H9 (cell line): ENCODE data around the gene NPHP4. TPM values are rescaled to one million over a fixed set of nuclear protein-coding genes. Genes with fewer than 3 reads are reported as not detected.

Experiments used
- DNase-seq: peaks from one replicate; pipeline ENCODE4 v3.0.0-alpha.2; 2017
- H2AFZ ChIP-seq: one replicate; pipeline ENCODE4 v1.6.1; 2013; ENCODE audit warnings: mild to moderate bottlenecking, low read length, control low read depth, moderate library complexity
- H2AK5ac ChIP-seq: 2 replicates; pipeline ENCODE4 v1.6.1; 2013; ENCODE audit warnings: low read length, control low read depth, mixed read lengths; ENCODE audit not compliant: insufficient read length
- H2BK120ac ChIP-seq: one replicate; pipeline ENCODE4 v1.6.1; 2013; ENCODE audit warnings: low read depth, mild to moderate bottlenecking, low read length, control low read depth, inconsistent platforms; ENCODE audit not compliant: poor library complexity, severe bottlenecking
- H2BK12ac ChIP-seq: 2 replicates; pipeline ENCODE4 v1.6.1; 2013; ENCODE audit warnings: low read length, control low read depth, mixed read lengths, low read depth; ENCODE audit not compliant: insufficient read length
- H2BK15ac ChIP-seq: 2 replicates; pipeline ENCODE4 v1.6.1; 2013; ENCODE audit warnings: low read depth, low read length, control low read depth
- H2BK20ac ChIP-seq: one replicate; pipeline ENCODE4 v1.6.1; 2013; ENCODE audit warnings: low read depth, mild to moderate bottlenecking, low read length, control low read depth, inconsistent platforms; ENCODE audit not compliant: poor library complexity, severe bottlenecking
- H2BK5ac ChIP-seq: 2 replicates; pipeline ENCODE4 v1.6.1; 2013; ENCODE audit warnings: low read length, control low read depth, mixed read lengths; ENCODE audit not compliant: insufficient read length
- H3K14ac ChIP-seq: 2 replicates; pipeline ENCODE4 v1.6.1; 2013; ENCODE audit warnings: low read length, control low read depth; ENCODE audit not compliant: insufficient read depth
- H3K18ac ChIP-seq: 2 replicates; pipeline ENCODE4 v1.6.1; 2013; ENCODE audit warnings: low read depth, mild to moderate bottlenecking, mixed read lengths, low read length, control low read depth; ENCODE audit not compliant: insufficient read length
- H3K23ac ChIP-seq: 2 replicates; pipeline ENCODE4 v1.6.1; 2013; ENCODE audit warnings: low read length, control low read depth, mixed read lengths, low read depth; ENCODE audit not compliant: insufficient read length
- H3K23me2 ChIP-seq: 2 replicates; pipeline ENCODE4 v1.6.1; 2013; ENCODE audit warnings: low read depth, mild to moderate bottlenecking, mixed read lengths, low read length, control low read depth; ENCODE audit not compliant: insufficient read length, poor library complexity, severe bottlenecking
- H3K27ac ChIP-seq: 2 replicates; pipeline ENCODE4 v1.5.1; 2013; ENCODE audit warnings: low read length, control low read depth, mixed read lengths, low read depth; ENCODE audit not compliant: insufficient read length
- H3K27me3 ChIP-seq: 2 replicates; pipeline ENCODE4 v1.6.1; 2013; ENCODE audit warnings: low read length, control low read depth, inconsistent platforms; ENCODE audit not compliant: insufficient read depth
- H3K4ac ChIP-seq: 2 replicates; pipeline ENCODE4 v1.6.1; 2013; ENCODE audit warnings: low read depth, mild to moderate bottlenecking, control low read depth, inconsistent platforms, low read length, moderate library complexity
- H3K4me1 ChIP-seq: 2 replicates; pipeline ENCODE4 v1.6.1; 2013; ENCODE audit warnings: low read length, control low read depth, inconsistent platforms; ENCODE audit not compliant: insufficient read depth
- H3K4me2 ChIP-seq: 2 replicates; pipeline ENCODE4 v1.6.1; 2013; ENCODE audit warnings: low read length, control low read depth, mixed read lengths; ENCODE audit not compliant: insufficient read length, insufficient read depth
- H3K56ac ChIP-seq: 2 replicates; pipeline ENCODE4 v1.6.1; 2013; ENCODE audit warnings: low read depth, mild to moderate bottlenecking, mixed read lengths, low read length, control low read depth; ENCODE audit not compliant: insufficient read length
- H3K79me1 ChIP-seq: 2 replicates; pipeline ENCODE4 v1.6.1; 2013; ENCODE audit warnings: low read depth, mild to moderate bottlenecking, moderate library complexity, low read length, control low read depth, inconsistent platforms; ENCODE audit not compliant: insufficient read depth, poor library complexity, severe bottlenecking
- H3K79me2 ChIP-seq: 2 replicates; pipeline ENCODE4 v1.6.1; 2013; ENCODE audit warnings: low read length, control low read depth, inconsistent platforms; ENCODE audit not compliant: insufficient read depth
- H3K9ac ChIP-seq: 2 replicates; pipeline ENCODE4 v1.6.1; 2013; ENCODE audit warnings: low read length, control low read depth, mixed read lengths; ENCODE audit not compliant: insufficient read length; ENCODE audit errors: extremely low read depth
- H3K9me3 ChIP-seq: one replicate; pipeline ENCODE4 v1.6.1; 2013; ENCODE audit warnings: low read depth, low read length, inconsistent platforms; ENCODE audit not compliant: control insufficient read depth
- H3T11ph ChIP-seq: one replicate; pipeline ENCODE4 v1.6.1; 2013; ENCODE audit warnings: mild to moderate bottlenecking, low read length, control low read depth, inconsistent platforms
- H4K20me1 ChIP-seq: one replicate; pipeline ENCODE4 v1.6.1; 2013; ENCODE audit not compliant: control insufficient read depth, insufficient read length, insufficient read depth
- H4K5ac ChIP-seq: 2 replicates; pipeline ENCODE4 v1.6.1; 2013; ENCODE audit warnings: low read depth, mild to moderate bottlenecking, mixed read lengths, low read length, control low read depth; ENCODE audit not compliant: insufficient read length
- H4K8ac ChIP-seq: replicated peaks from 2 replicates; pipeline ENCODE4 v1.6.1; 2013; ENCODE audit warnings: low read length, control low read depth, mixed read lengths, low read depth; ENCODE audit not compliant: insufficient read length
- H4K91ac ChIP-seq: 2 replicates; pipeline ENCODE4 v1.6.1; 2013; ENCODE audit warnings: low read depth, mild to moderate bottlenecking, moderate library complexity, mixed read lengths, low read length, control low read depth; ENCODE audit not compliant: insufficient read length
- H3K27ac Mint-ChIP-seq, 3 experiments: 2 replicates in 2 of 3; 3 replicates in 1 of 3; pipeline ENCODE4 v1.8.0; 2020 to 2021; ENCODE audit warnings: mixed read lengths in 3 of 3, mild to moderate bottlenecking in 1 of 3, moderate library complexity in 1 of 3
- H3K27me3 Mint-ChIP-seq: 2 replicates; pipeline ENCODE4 v1.8.0; 2021; ENCODE audit warnings: low read depth, mild to moderate bottlenecking, moderate library complexity, mixed read lengths
- H3K36me3 Mint-ChIP-seq, 3 experiments: 2 replicates in 2 of 3; 3 replicates in 1 of 3; pipeline ENCODE4 v1.8.0; 2020 to 2021; ENCODE audit warnings: low read depth in 3 of 3, mixed read lengths in 3 of 3; ENCODE audit not compliant: insufficient read depth in 1 of 3
- H3K4me1 Mint-ChIP-seq, 2 experiments: 2 replicates each; pipeline ENCODE4 v1.8.0; 2020; ENCODE audit warnings: mixed read lengths in 2 of 2
- H3K4me3 Mint-ChIP-seq, 2 experiments: 2 replicates in 1 of 2; 3 replicates in 1 of 2; pipeline ENCODE4 v1.8.0; 2020 to 2021; ENCODE audit warnings: mild to moderate bottlenecking in 2 of 2, mixed read lengths in 2 of 2, moderate library complexity in 1 of 2
- H3K9me3 Mint-ChIP-seq, 2 experiments: 2 replicates in 1 of 2; 3 replicates in 1 of 2; pipeline ENCODE4 v1.8.0; 2020; ENCODE audit warnings: mild to moderate bottlenecking in 2 of 2, mixed read lengths in 2 of 2, moderate library complexity in 1 of 2
- WGBS: extraction: QIAGEN DNeasy Blood & Tissue Kit; methylation state at CpG from one replicate; pipeline ENCODE4 v1.1.7; 2013; ENCODE audit warnings: missing lambda C conversion rate, low lambda C conversion rate, mixed read lengths; ENCODE audit not compliant: insufficient read length; ENCODE audit errors: extremely low coverage; 5-methylcytosine and 5-hydroxymethylcytosine counted together
- total RNA-seq: library from RNA; stranded (reverse); gene quantifications from 2 replicates; pipeline ENCODE4 v1.2.1, GENCODE V29; 2021
- TF ChIP-seq, protein P1 (sequence below): fragments of 200-600 bp; sonication (generic); conservative IDR thresholded peaks from 3 replicates; pipeline ENCODE4 v1.8.0; 2021; ENCODE audit warnings: antibody characterized with exemption, mild to moderate bottlenecking

Gene NPHP4
- total RNA-seq, 1 experiment from 2014 or later = 17.6 TPM

GRCh38 chr1:6023346-6023745 lies 31.1 kb upstream of the NPHP4 start:
- Mint-ChIP-seq H3K27me3 (peaks cover 7% of the 10 kb centered on the region), H3K9me3 (no peaks in the 10 kb centered on the region)
- no CpG with 5 or more reads among the region's 5 CpGs for WGBS

More at GRCh38 chr1:6023346-6023745, 31.1 kb upstream of the NPHP4 start:
- Histone ChIP-seq H3K56ac (no peak overlapping the region), H2BK12ac (no peak overlapping the region), H4K8ac (no peak overlapping the region), H4K5ac (no peak overlapping the region), H3K9me3 (no peaks in the 10 kb centered on the region), H2BK20ac (no peak overlapping the region), H3K23me2 (no peaks in the 10 kb centered on the region), H3K18ac (no peak overlapping the region), H2BK5ac (no peak overlapping the region), H2BK120ac (no peak overlapping the region), H3K14ac (no peak overlapping the region), H3K4ac (no peak overlapping the region), H2BK15ac (no peak overlapping the region), H3K27ac (no peak overlapping the region), H2AFZ (no peak overlapping the region), H3K4me2 (no peak overlapping the region), H3K4me1 (peaks cover 2% of the 10 kb centered on the region; the same call in 1 of the 2 replicates), H3K9ac (no peak overlapping the region), H3T11ph (no peak overlapping the region), H3K79me2 (no peaks in the 10 kb centered on the region), H2AK5ac (no peak overlapping the region), H3K79me1 (no peaks in the 10 kb centered on the region), H3K23ac (no peak overlapping the region), H4K91ac (no peak overlapping the region), H3K27me3 (no peaks in the 10 kb centered on the region), H4K20me1 (no peaks in the 10 kb centered on the region)
- peaks cover 0 to 19% of the 10 kb centered on the region in 2 experiments; a peak in 2 of 4 replicates for H3K4me1 Mint-ChIP-seq
- H3K36me3 Mint-ChIP-seq = no peaks in the 10 kb centered on the region
- H3K4me3 Mint-ChIP-seq = no peak overlapping the region
- TF ChIP-seq, protein P1, sequence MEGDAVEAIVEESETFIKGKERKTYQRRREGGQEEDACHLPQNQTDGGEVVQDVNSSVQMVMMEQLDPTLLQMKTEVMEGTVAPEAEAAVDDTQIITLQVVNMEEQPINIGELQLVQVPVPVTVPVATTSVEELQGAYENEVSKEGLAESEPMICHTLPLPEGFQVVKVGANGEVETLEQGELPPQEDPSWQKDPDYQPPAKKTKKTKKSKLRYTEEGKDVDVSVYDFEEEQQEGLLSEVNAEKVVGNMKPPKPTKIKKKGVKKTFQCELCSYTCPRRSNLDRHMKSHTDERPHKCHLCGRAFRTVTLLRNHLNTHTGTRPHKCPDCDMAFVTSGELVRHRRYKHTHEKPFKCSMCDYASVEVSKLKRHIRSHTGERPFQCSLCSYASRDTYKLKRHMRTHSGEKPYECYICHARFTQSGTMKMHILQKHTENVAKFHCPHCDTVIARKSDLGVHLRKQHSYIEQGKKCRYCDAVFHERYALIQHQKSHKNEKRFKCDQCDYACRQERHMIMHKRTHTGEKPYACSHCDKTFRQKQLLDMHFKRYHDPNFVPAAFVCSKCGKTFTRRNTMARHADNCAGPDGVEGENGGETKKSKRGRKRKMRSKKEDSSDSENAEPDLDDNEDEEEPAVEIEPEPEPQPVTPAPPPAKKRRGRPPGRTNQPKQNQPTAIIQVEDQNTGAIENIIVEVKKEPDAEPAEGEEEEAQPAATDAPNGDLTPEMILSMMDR = no peak
- no peak overlapping the region for H3K27ac Mint-ChIP-seq
- DNase-seq = no peak
